ENCODE results near the gene GEMIN2.
"Not testable (repeated sequence)": the region's sequence is repeated elsewhere in the genome, so short reads cannot be mapped to it uniquely, and the experiment has no call there.

GEMIN2 gene

GRCh38 chr14:39097159-39097558 is 17.0 kb upstream of the GEMIN2 start:
- no peaks in the 10 kb centered on the region for H3K9me3 ChIP-seq (ENCODE audit: control insufficient read depth, low read length)
- H3K36me3 ChIP-seq (ENCODE audit: control insufficient read depth, insufficient read depth, low read length, severe bottlenecking), result peaks cover 44% of the 10 kb centered on the region
- peak; percentile 14 for DNase-seq (ENCODE audit: low read depth)
- no peak overlapping the region for H3K4me3 ChIP-seq (ENCODE audit: low read length)
- no peak overlapping the region for H3K9ac ChIP-seq (ENCODE audit: low read length)
- H3K4me1 ChIP-seq (ENCODE audit: control insufficient read depth, insufficient read depth, low read length), result peaks cover 29% of the 10 kb centered on the region
- no peaks in the 10 kb centered on the region for H3K27me3 ChIP-seq (replicated peaks; ENCODE audit: control insufficient read depth, insufficient read depth, low read length)

GRCh38 chr14:39099215-39099614 is 14.9 kb upstream of the GEMIN2 start:
- not testable (repeated sequence) for H3K27me3 ChIP-seq (replicated peaks; ENCODE audit: control insufficient read depth, insufficient read depth, low read length); H3K9me3 ChIP-seq (ENCODE audit: control insufficient read depth, low read length); DNase-seq (ENCODE audit: low read depth); H3K9ac ChIP-seq (ENCODE audit: low read length)
- Histone ChIP-seq H3K4me1 (ENCODE audit: control insufficient read depth, insufficient read depth, low read length) (peaks cover 35% of the 10 kb centered on the region), H3K36me3 (ENCODE audit: control insufficient read depth, insufficient read depth, low read length, severe bottlenecking) (peaks cover 26% of the 10 kb centered on the region), H3K4me3 (ENCODE audit: low read length) (peak overlapping the region; percentile 62)

GRCh38 chr14:39099748-39100147 is 14.4 kb upstream of the GEMIN2 start:
- H3K27me3 ChIP-seq (replicated peaks; ENCODE audit: control insufficient read depth, insufficient read depth, low read length), result no peaks in the 10 kb centered on the region
- no peak for DNase-seq (ENCODE audit: low read depth)
- peak overlapping the region; percentile 62 for H3K4me3 ChIP-seq (ENCODE audit: low read length)
- no peak overlapping the region for H3K9ac ChIP-seq (ENCODE audit: low read length)
- H3K4me1 ChIP-seq (ENCODE audit: control insufficient read depth, insufficient read depth, low read length), result peaks cover 39% of the 10 kb centered on the region
- peaks cover 22% of the 10 kb centered on the region for H3K36me3 ChIP-seq (ENCODE audit: control insufficient read depth, insufficient read depth, low read length, severe bottlenecking)
- no peaks in the 10 kb centered on the region for H3K9me3 ChIP-seq (ENCODE audit: control insufficient read depth, low read length)

GRCh38 chr14:39102265-39102968 is 11.7 kb upstream of the GEMIN2 start:
- H3K4me1 ChIP-seq (ENCODE audit: control insufficient read depth, insufficient read depth, low read length), result peaks cover 33% of the 10 kb centered on the region
- no peaks in the 10 kb centered on the region for H3K27me3 ChIP-seq (replicated peaks; ENCODE audit: control insufficient read depth, insufficient read depth, low read length)
- H3K36me3 ChIP-seq (ENCODE audit: control insufficient read depth, insufficient read depth, low read length, severe bottlenecking), result no peaks in the 10 kb centered on the region
- H3K9ac ChIP-seq (ENCODE audit: low read length), result peak overlapping the region; percentile 94
- peak overlapping the region; percentile 92 for H3K4me3 ChIP-seq (ENCODE audit: low read length)
- no peaks in the 10 kb centered on the region for H3K9me3 ChIP-seq (ENCODE audit: control insufficient read depth, low read length)
- DNase-seq (ENCODE audit: low read depth), result peak; percentile 66

GRCh38 chr14:39102969-39103957 is 10.9 kb upstream of the GEMIN2 start, which contains the start of gene SEC23A:
TSS of gene SEC23A (minus strand) at chr14:39103235. CDS start at chr14:39096118, 7,117 bp downstream.
- peak; percentile 95 for DNase-seq (ENCODE audit: low read depth)
- Histone ChIP-seq H3K9ac (ENCODE audit: low read length) (peak within 1 kb of the TSS; percentile 94), H3K4me1 (ENCODE audit: control insufficient read depth, insufficient read depth, low read length) (peaks cover 31% of the 10 kb centered on the region)

GRCh38 chr14:39104078-39104801 is 9.9 kb upstream of the GEMIN2 start:
- H3K4me1 ChIP-seq (ENCODE audit: control insufficient read depth, insufficient read depth, low read length), result peaks cover 25% of the 10 kb centered on the region
- H3K4me3 ChIP-seq (ENCODE audit: low read length), result peak overlapping the region; percentile 92
- H3K36me3 ChIP-seq (ENCODE audit: control insufficient read depth, insufficient read depth, low read length, severe bottlenecking); DNase-seq (ENCODE audit: low read depth); H3K27me3 ChIP-seq (replicated peaks; ENCODE audit: control insufficient read depth, insufficient read depth, low read length); H3K9me3 ChIP-seq (ENCODE audit: control insufficient read depth, low read length): not testable (repeated sequence)
- H3K9ac ChIP-seq (ENCODE audit: low read length), result peak overlapping the region; percentile 94

More at GRCh38 chr14:39102969-39103957, 10.9 kb upstream of the GEMIN2 start, which contains the start of gene SEC23A:
- H3K4me3 ChIP-seq (ENCODE audit: low read length), result peak within 1 kb of the TSS; percentile 92
- no peaks in the 10 kb centered on the region for H3K36me3 ChIP-seq (ENCODE audit: control insufficient read depth, insufficient read depth, low read length, severe bottlenecking)
- H3K9me3 ChIP-seq (ENCODE audit: control insufficient read depth, low read length), result no peaks in the 10 kb centered on the region
- H3K27me3 ChIP-seq (replicated peaks; ENCODE audit: control insufficient read depth, insufficient read depth, low read length), result no peaks in the 10 kb centered on the region

- Histone ChIP-seq H3K9me3 (ENCODE audit: control insufficient read depth, low read length) (no peaks in the 10 kb centered on the region), H3K36me3 (ENCODE audit: control insufficient read depth, insufficient read depth, low read length, severe bottlenecking) (no peaks in the 10 kb centered on the region), H3K4me1 (ENCODE audit: control insufficient read depth, insufficient read depth, low read length) (peaks cover 10% of the 10 kb centered on the region), H3K27me3 (replicated peaks; ENCODE audit: control insufficient read depth, insufficient read depth, low read length) (no peaks in the 10 kb centered on the region), H3K4me3 (ENCODE audit: low read length) (no peak overlapping the region), H3K9ac (ENCODE audit: low read length) (no peak overlapping the region)
- peak; percentile 74 for DNase-seq (ENCODE audit: low read depth)
Measured at GRCh38 chr14:39107591-39107996, 6.5 kb upstream of the GEMIN2 start.

GRCh38 chr14:39108791-39109190 is 5.3 kb upstream of the GEMIN2 start:
- DNase-seq (ENCODE audit: low read depth), result no peak
- Histone ChIP-seq H3K4me1 (ENCODE audit: control insufficient read depth, insufficient read depth, low read length) (peaks cover 10% of the 10 kb centered on the region), H3K4me3 (ENCODE audit: low read length) (no peak overlapping the region), H3K9ac (ENCODE audit: low read length) (no peak overlapping the region), H3K9me3 (ENCODE audit: control insufficient read depth, low read length) (no peaks in the 10 kb centered on the region), H3K27me3 (replicated peaks; ENCODE audit: control insufficient read depth, insufficient read depth, low read length) (no peaks in the 10 kb centered on the region), H3K36me3 (ENCODE audit: control insufficient read depth, insufficient read depth, low read length, severe bottlenecking) (no peaks in the 10 kb centered on the region)

GRCh38 chr14:39109893-39110715 is 4.0 kb upstream of the GEMIN2 start:
- H3K27me3 ChIP-seq (replicated peaks; ENCODE audit: control insufficient read depth, insufficient read depth, low read length), result no peaks in the 10 kb centered on the region
- H3K4me3 ChIP-seq (ENCODE audit: low read length), result no peak overlapping the region
- H3K4me1 ChIP-seq (ENCODE audit: control insufficient read depth, insufficient read depth, low read length), result peaks cover 11% of the 10 kb centered on the region
- no peak overlapping the region for H3K9ac ChIP-seq (ENCODE audit: low read length)
- H3K9me3 ChIP-seq (ENCODE audit: control insufficient read depth, low read length), result no peaks in the 10 kb centered on the region
- no peaks in the 10 kb centered on the region for H3K36me3 ChIP-seq (ENCODE audit: control insufficient read depth, insufficient read depth, low read length, severe bottlenecking)
- DNase-seq (ENCODE audit: low read depth), result no peak

GRCh38 chr14:39113685-39114072 is 444 bp upstream of the GEMIN2 start:
- H3K27me3 ChIP-seq (replicated peaks; ENCODE audit: control insufficient read depth, insufficient read depth, low read length), result no peaks in the 10 kb centered on the region
- H3K4me3 ChIP-seq (ENCODE audit: low read length), result peak overlapping the region; percentile 91
- H3K4me1 ChIP-seq (ENCODE audit: control insufficient read depth, insufficient read depth, low read length), result peaks cover 11% of the 10 kb centered on the region
- H3K9me3 ChIP-seq (ENCODE audit: control insufficient read depth, low read length), result no peaks in the 10 kb centered on the region
- H3K36me3 ChIP-seq (ENCODE audit: control insufficient read depth, insufficient read depth, low read length, severe bottlenecking), result peaks cover 6% of the 10 kb centered on the region
- peak overlapping the region; percentile 89 for H3K9ac ChIP-seq (ENCODE audit: low read length)
- no peak for DNase-seq (ENCODE audit: low read depth)

Data from adipocyte (in vitro differentiated cells).